Progenitor cell of endocrine pancreas (in vitro differentiated cells): Measurements from ENCODE around the gene CHN1. TPM values are rescaled to one million over a fixed set of nuclear protein-coding genes. Genes with fewer than 3 reads are reported as not detected.

Experiments
- DNase-seq: peaks from one replicate; pipeline ENCODE4 v3.0.0; 2021; ENCODE audit warnings: low spot score; ENCODE audit not compliant: unreplicated experiment
- H3K27ac Mint-ChIP-seq: 2 replicates; pipeline ENCODE4 v1.8.0; 2021; ENCODE audit warnings: mild to moderate bottlenecking, moderate library complexity, mixed read lengths
- H3K27me3 Mint-ChIP-seq: 2 replicates; pipeline ENCODE4 v1.8.0; 2021; ENCODE audit warnings: mixed read lengths
- H3K36me3 Mint-ChIP-seq: 2 replicates; pipeline ENCODE4 v1.8.0; 2022; ENCODE audit warnings: mixed read lengths; ENCODE audit not compliant: insufficient read depth
- H3K4me1 Mint-ChIP-seq: 2 replicates; pipeline ENCODE4 v1.8.0; 2021; ENCODE audit warnings: low read depth, mixed read lengths
- H3K4me3 Mint-ChIP-seq: 2 replicates; pipeline ENCODE4 v1.8.0; 2021; ENCODE audit warnings: low read depth, mild to moderate bottlenecking, moderate library complexity, mixed read lengths
- H3K9me3 Mint-ChIP-seq: 2 replicates; pipeline ENCODE4 v1.8.0; 2021; ENCODE audit warnings: low read depth, mixed read lengths
- long read RNA-seq: library from polyadenylated mRNA; unstranded; transcript quantifications from one replicate; pipeline ENCODE4 v2.0.0, GENCODE V29; 2020
- total RNA-seq: library from RNA; stranded (reverse); gene quantifications from 2 replicates; pipeline ENCODE4 v1.2.1, GENCODE V29; 2021
- TF ChIP-seq, protein P1 (sequence below): fragments of 200-600 bp; sonication (generic); IDR thresholded peaks from one replicate; pipeline ENCODE4 v1.5.0; 2021; ENCODE audit warnings: antibody characterized with exemption, mild to moderate bottlenecking; ENCODE audit not compliant: unreplicated experiment

The CHN1 gene, protein sequence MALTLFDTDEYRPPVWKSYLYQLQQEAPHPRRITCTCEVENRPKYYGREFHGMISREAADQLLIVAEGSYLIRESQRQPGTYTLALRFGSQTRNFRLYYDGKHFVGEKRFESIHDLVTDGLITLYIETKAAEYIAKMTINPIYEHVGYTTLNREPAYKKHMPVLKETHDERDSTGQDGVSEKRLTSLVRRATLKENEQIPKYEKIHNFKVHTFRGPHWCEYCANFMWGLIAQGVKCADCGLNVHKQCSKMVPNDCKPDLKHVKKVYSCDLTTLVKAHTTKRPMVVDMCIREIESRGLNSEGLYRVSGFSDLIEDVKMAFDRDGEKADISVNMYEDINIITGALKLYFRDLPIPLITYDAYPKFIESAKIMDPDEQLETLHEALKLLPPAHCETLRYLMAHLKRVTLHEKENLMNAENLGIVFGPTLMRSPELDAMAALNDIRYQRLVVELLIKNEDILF
- 46.1 and 50.3 TPM in 2 replicates for total RNA-seq
- long read RNA-seq, transcript CHN1-205 (13 exons, 2,447 nt): major isoform, 15 of 35 reads
- long read RNA-seq, partial matches to known transcripts: 5 of 35 reads
- long read RNA-seq, other reads (novel, unspliced or antisense): 14 of 35 reads

DNA sequence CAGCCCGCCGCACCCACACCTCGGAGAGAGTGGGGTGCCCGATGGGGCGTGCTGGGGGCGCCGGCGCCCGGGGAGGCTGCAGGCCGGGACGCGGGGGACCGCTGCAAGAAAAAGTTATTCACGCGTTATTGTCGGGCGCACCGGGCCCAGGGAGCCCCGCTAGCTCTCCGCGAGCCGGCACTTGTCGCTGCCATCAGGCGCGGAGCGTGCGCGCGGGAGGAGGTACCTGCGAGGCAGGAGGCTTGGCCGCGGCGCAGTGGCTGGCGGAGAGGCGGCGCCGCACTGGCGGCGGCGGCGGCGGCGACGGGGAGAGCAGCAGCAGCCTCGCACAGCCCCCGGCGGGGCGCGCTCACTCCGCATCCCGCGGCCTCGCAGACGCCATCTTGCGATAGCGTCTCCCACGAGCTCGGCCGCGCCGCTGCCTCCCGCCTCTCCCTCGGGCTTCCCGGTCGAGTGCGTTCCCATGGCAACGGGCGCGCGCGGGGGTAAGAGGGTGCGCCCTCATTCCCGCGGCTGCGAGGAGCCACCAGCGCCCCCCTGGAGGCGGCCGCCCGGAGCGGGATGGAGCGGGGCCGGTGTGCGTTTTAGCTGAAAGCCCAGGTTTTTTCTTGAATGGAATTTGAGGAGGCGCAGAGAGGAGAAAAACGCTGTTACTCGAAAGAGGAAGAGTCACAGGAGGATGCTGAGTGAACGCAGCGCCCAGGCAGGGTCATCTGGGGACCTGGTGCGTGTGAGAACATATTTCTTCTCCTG lies at the start of gene CHN1:
Gene CHN1, minus strand, starts transcription at position 402 of the 753 bp plus-strand sequence. CDS start 469 bp downstream, outside the sequence.
- TF ChIP-seq, protein P1, sequence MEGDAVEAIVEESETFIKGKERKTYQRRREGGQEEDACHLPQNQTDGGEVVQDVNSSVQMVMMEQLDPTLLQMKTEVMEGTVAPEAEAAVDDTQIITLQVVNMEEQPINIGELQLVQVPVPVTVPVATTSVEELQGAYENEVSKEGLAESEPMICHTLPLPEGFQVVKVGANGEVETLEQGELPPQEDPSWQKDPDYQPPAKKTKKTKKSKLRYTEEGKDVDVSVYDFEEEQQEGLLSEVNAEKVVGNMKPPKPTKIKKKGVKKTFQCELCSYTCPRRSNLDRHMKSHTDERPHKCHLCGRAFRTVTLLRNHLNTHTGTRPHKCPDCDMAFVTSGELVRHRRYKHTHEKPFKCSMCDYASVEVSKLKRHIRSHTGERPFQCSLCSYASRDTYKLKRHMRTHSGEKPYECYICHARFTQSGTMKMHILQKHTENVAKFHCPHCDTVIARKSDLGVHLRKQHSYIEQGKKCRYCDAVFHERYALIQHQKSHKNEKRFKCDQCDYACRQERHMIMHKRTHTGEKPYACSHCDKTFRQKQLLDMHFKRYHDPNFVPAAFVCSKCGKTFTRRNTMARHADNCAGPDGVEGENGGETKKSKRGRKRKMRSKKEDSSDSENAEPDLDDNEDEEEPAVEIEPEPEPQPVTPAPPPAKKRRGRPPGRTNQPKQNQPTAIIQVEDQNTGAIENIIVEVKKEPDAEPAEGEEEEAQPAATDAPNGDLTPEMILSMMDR: peak; percentile 46
- H3K4me3 Mint-ChIP-seq: peak within 1 kb of the TSS; percentile 93
- peak; percentile 88 for DNase-seq
- no peaks in the 10 kb centered on the region for H3K36me3 Mint-ChIP-seq
- H3K9me3 Mint-ChIP-seq: no peaks in the 10 kb centered on the region
- peaks cover 30% of the 10 kb centered on the region for H3K4me1 Mint-ChIP-seq
- peak within 1 kb of the TSS; percentile 98 for H3K27ac Mint-ChIP-seq
- H3K27me3 Mint-ChIP-seq: peaks cover 7% of the 10 kb centered on the region

DNA sequence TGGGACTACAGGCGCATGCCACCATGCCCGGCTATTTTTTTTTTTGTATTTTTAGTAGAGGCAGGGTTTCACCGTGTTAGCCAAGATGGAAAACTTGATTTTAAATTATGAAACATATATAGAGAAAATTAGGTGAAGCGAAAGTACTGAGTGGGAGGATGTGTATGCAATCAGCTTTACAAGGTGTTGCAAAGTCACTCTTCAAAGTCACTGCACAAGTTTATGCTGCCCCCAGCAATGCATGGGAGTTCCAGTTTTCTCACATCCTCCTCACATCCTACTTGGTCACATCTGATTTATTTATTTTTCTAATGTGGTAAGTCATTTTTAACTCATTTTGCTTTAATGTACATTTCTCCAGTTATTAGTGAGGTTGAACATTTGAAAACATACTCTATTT lies 49.2 kb upstream of the CHN1 start:
- DNase-seq: no peak

DNA sequence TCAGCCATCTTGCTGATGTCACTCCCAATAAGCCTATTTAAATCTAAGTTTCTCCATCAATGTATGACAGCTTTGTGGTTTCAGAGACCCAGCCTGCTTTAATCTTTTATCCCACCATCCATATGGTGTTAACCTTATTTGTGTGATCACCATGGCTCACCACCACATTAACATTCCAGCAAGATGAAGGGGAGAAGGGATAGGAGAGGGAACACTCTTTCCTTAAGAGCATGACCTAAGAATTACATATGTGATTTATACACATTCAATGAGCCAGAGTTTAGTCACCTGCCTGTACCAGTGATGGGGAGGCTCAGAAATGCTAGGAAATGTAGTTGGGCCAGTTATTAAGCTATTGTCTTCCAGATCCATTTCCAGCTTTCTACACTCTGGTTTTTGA lies 44.5 kb upstream of the CHN1 start:
- DNase-seq: no peak
- Mint-ChIP-seq H3K27ac (no peak overlapping the region), H3K9me3 (peaks cover 6% of the 10 kb centered on the region), H3K27me3 (peaks cover 3% of the 10 kb centered on the region), H3K4me3 (no peak overlapping the region), H3K4me1 (peaks cover 1% of the 10 kb centered on the region), H3K36me3 (peaks cover 1% of the 10 kb centered on the region)
- TF ChIP-seq, protein P1: no peak

More for the DNA sequence above, 49.2 kb upstream of the CHN1 start:
- peaks cover 4% of the 10 kb centered on the region for H3K9me3 Mint-ChIP-seq
- peaks cover 5% of the 10 kb centered on the region for H3K36me3 Mint-ChIP-seq
- peaks cover 12% of the 10 kb centered on the region for H3K4me1 Mint-ChIP-seq
- no peak overlapping the region for H3K27ac Mint-ChIP-seq
- TF ChIP-seq, protein P1: no peak
- H3K27me3 Mint-ChIP-seq: peaks cover 3% of the 10 kb centered on the region
- no peak overlapping the region for H3K4me3 Mint-ChIP-seq

DNA sequence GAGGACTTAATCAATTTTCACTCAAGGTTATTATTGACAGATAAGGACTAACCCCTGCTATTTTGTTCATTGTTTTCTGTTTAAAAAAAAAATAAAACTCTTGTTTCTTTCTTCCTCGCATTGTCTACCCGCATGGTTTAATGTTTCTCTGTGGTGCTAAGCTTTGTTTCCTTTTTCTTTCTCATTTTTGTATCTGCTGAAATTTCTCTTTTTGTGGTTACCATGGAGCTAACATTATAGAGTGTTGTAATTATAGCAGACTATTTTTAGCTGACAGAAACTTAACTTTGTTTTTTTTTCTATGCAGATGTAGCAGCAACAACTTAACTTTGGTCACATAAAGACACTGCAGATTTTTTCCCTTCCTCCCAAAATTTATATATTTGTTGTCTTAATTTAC lies 43.1 kb upstream of the CHN1 start:
- Mint-ChIP-seq H3K4me3 (no peak overlapping the region), H3K9me3 (peaks cover 11% of the 10 kb centered on the region), H3K36me3 (peaks cover 1% of the 10 kb centered on the region), H3K27me3 (peaks cover 3% of the 10 kb centered on the region), H3K27ac (no peak overlapping the region), H3K4me1 (peaks cover 1% of the 10 kb centered on the region)
- TF ChIP-seq, protein P1: no peak
- no peak for DNase-seq

DNA sequence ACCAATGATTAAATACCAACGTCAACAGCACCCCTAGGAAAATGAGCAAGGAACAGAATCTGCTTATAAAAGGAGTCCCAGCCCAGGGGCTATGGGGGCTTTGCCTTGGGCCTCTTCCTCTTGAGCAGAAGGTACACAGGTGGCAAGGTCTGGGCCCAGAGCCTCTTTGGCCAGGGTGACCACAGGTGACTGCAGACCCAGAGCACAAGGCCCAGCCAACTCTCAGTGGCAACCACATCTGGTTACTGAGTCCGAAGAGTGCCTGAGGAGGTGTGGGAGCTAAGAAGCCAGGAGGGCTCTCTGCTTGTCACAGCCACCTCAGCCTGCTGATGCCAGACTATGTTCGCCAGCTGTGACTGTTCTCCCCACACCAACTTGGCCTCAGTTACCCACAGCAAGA lies 34.3 kb upstream of the CHN1 start:
- peaks cover 9% of the 10 kb centered on the region for H3K9me3 Mint-ChIP-seq
- peaks cover 14% of the 10 kb centered on the region for H3K4me1 Mint-ChIP-seq
- H3K27ac Mint-ChIP-seq: peak overlapping the region; percentile 63
- TF ChIP-seq, protein P1: no peak
- no peaks in the 10 kb centered on the region for H3K27me3 Mint-ChIP-seq
- DNase-seq: no peak
- no peaks in the 10 kb centered on the region for H3K36me3 Mint-ChIP-seq
- no peak overlapping the region for H3K4me3 Mint-ChIP-seq
